GM08714 (cell line): ENCODE measurements around the gene CSF1.
"Not testable (repeated sequence)": the region's sequence is repeated elsewhere in the genome, so short reads cannot be mapped to it uniquely, and the experiment has no call there.

Source experiments
- H3K4me3 ChIP-seq: fragments of 200-500 bp; sonication (Bioruptor generic); 2 replicates; pipeline ENCODE4 v1.5.1; 2014; ENCODE audit warnings: mild to moderate bottlenecking, low read length, inconsistent platforms
- ZNF274 ChIP-seq: IDR thresholded peaks from 2 replicates; pipeline ENCODE4 v1.6.1; 2012; ENCODE audit warnings: mild to moderate bottlenecking, low read depth, low read length

The CSF1 gene

GRCh38 chr1:109947582-109948284 lies 37.1 kb downstream of the CSF1 start:
- no peak overlapping the region for H3K4me3 ChIP-seq
- no peak for TF ChIP-seq ZNF274

GRCh38 chr1:109948285-109948630 lies 37.6 kb downstream of the CSF1 start:
- no peak for TF ChIP-seq ZNF274
- no peak overlapping the region for H3K4me3 ChIP-seq

- no peak overlapping the region for H3K4me3 ChIP-seq
- TF ChIP-seq ZNF274: no peak
These were observed 39.4 kb downstream of the CSF1 start for GRCh38 chr1:109950038-109950437.

- H3K4me3 ChIP-seq: no peak overlapping the region
- no peak for TF ChIP-seq ZNF274
These were observed 39.9 kb downstream of the CSF1 start for GRCh38 chr1:109950509-109950908.

GRCh38 chr1:109951501-109951900 lies 40.9 kb downstream of the CSF1 start:
- not testable (repeated sequence) for H3K4me3 ChIP-seq

GRCh38 chr1:109954041-109954512 lies 43.4 kb downstream of the CSF1 start:
- no peak overlapping the region for H3K4me3 ChIP-seq
- TF ChIP-seq ZNF274: no peak

GRCh38 chr1:109959632-109959973 lies 49.0 kb downstream of the CSF1 start:
- H3K4me3 ChIP-seq: no peak overlapping the region
- no peak for TF ChIP-seq ZNF274

- H3K4me3 ChIP-seq: no peak overlapping the region
- no peak for TF ChIP-seq ZNF274
These were observed 49.5 kb downstream of the CSF1 start for GRCh38 chr1:109959974-109960744.

- no peak for TF ChIP-seq ZNF274
- H3K4me3 ChIP-seq: no peak overlapping the region
These were observed 50.1 kb downstream of the CSF1 start for GRCh38 chr1:109960745-109961094.

GRCh38 chr1:109963864-109964263 lies 53.2 kb downstream of the CSF1 start:
- H3K4me3 ChIP-seq: no peak overlapping the region
- TF ChIP-seq ZNF274: no peak

- H3K4me3 ChIP-seq: no peak overlapping the region
- no peak for TF ChIP-seq ZNF274
These were observed 58.6 kb downstream of the CSF1 start for GRCh38 chr1:109969146-109969829.

GRCh38 chr1:109969907-109970306 lies 59.3 kb downstream of the CSF1 start:
- TF ChIP-seq ZNF274: no peak
- H3K4me3 ChIP-seq: no peak overlapping the region

GRCh38 chr1:109971559-109971958 lies 60.9 kb downstream of the CSF1 start:
- no peak overlapping the region for H3K4me3 ChIP-seq
- TF ChIP-seq ZNF274: no peak

- TF ChIP-seq ZNF274: no peak
- H3K4me3 ChIP-seq: no peak overlapping the region
These were observed 63.5 kb downstream of the CSF1 start for GRCh38 chr1:109974191-109974590.

- TF ChIP-seq ZNF274: no peak
- H3K4me3 ChIP-seq: no peak overlapping the region
These were observed 65.1 kb downstream of the CSF1 start for GRCh38 chr1:109975718-109976117.
